Panc1 (cell line): ENCODE data around the gene OGFOD3. TPM values are rescaled to one million over a fixed set of nuclear protein-coding genes. Genes with fewer than 3 reads are reported as not detected.

Source experiments
- ATAC-seq: fragments of 200-7000 bp; cut with Tn5 transposase; 2 replicates; pipeline ENCODE4 v1.9.1; 2020; ENCODE audit warnings: mild to moderate bottlenecking, moderate library complexity
- BruUV-seq: library from RNA; stranded (reverse); fragments of 400-500 nt; replicated peaks from 2 replicates; lab custom pipeline; 2021; lab: Mats Ljungman, UMichigan
- CTCF ChIA-PET: fragments of 300-600 bp; sonication (Branson Sonifier 250); formaldehyde crosslinking; loops from one replicate; lab custom pipeline; 2022; ENCODE audit warnings: antibody characterized with exemption; lab: Charles Lee
- POLR2A ChIA-PET: fragments of 300-600 bp; sonication (Branson Sonifier 250); formaldehyde crosslinking; loops from one replicate; lab custom pipeline; 2022; ENCODE audit warnings: antibody characterized with exemption; lab: Charles Lee
- DNase-seq: peaks from one replicate; pipeline ENCODE4 v3.0.0-alpha.2; 2010; ENCODE audit warnings: low read depth, low spot score
- H3K27ac ChIP-seq: 2 replicates; pipeline ENCODE4 v1.5.1; 2011; ENCODE audit warnings: mild to moderate bottlenecking, low read length, inconsistent platforms
- H3K27me3 ChIP-seq: fragments of 200-500 bp; sonication (Bioruptor generic); 2 replicates; pipeline ENCODE4 v1.6.0; 2014; ENCODE audit warnings: low read length, inconsistent platforms; ENCODE audit not compliant: control insufficient read depth, insufficient read depth
- H3K36me3 ChIP-seq: fragments of 200-500 bp; sonication (Bioruptor generic); 2 replicates; pipeline ENCODE4 v1.5.1; 2014; ENCODE audit warnings: inconsistent platforms, mild to moderate bottlenecking, low read length, moderate library complexity; ENCODE audit not compliant: control insufficient read depth, insufficient read depth
- H3K4me1 ChIP-seq: 2 replicates; pipeline ENCODE4 v1.5.1; 2011; ENCODE audit warnings: inconsistent platforms, mild to moderate bottlenecking, low read length, moderate library complexity; ENCODE audit not compliant: control insufficient read depth, insufficient read depth
- H3K4me3 ChIP-seq, 2 experiments: 2 replicates each; pipeline ENCODE4 v1.5.1; 2011 to 2012; ENCODE audit warnings: low read depth in 2 of 2, low read length in 2 of 2, mild to moderate bottlenecking in 2 of 2, inconsistent platforms in 1 of 2, moderate library complexity in 1 of 2
- H3K9me3 ChIP-seq: fragments of 200-500 bp; sonication (Bioruptor generic); 2 replicates; pipeline ENCODE4 v1.5.1; 2014; ENCODE audit warnings: low read depth, mild to moderate bottlenecking, inconsistent platforms, low read length, moderate library complexity; ENCODE audit not compliant: control insufficient read depth, insufficient read depth
- POLR2AphosphoS5 ChIP-seq: IDR thresholded peaks from 2 replicates; pipeline ENCODE4 v1.6.1; 2012; ENCODE audit warnings: mild to moderate bottlenecking, low read depth, low read length, moderate library complexity
- REST ChIP-seq, 2 experiments: IDR thresholded peaks; 2 replicates each; pipeline ENCODE4 v1.6.1; 2011 to 2012; ENCODE audit warnings: low read depth in 2 of 2, control low read depth in 1 of 2, low read length in 1 of 2, mild to moderate bottlenecking in 1 of 2, moderate library complexity in 1 of 2; ENCODE audit not compliant: insufficient read depth in 1 of 2
- SIN3A ChIP-seq: IDR thresholded peaks from 2 replicates; pipeline ENCODE4 v1.6.1; 2012; ENCODE audit warnings: low read depth, mild to moderate bottlenecking, low read length, moderate library complexity, borderline replicate concordance; ENCODE audit not compliant: insufficient read depth
- TCF7L2 ChIP-seq: IDR thresholded peaks from 2 replicates; pipeline ENCODE4 v1.6.1; 2011; ENCODE audit warnings: mild to moderate bottlenecking, low read depth, low read length, inconsistent platforms
- in situ Hi-C: cut with HindIII; loops from 2 replicates; pipeline ENCODE4 v1.10.0; 2016; ENCODE audit warnings: low sequenced_read_pairs, low pct_unique_long_range_greater_than_20kb
- intact Hi-C: fragments of 100-400 bp; cut with micrococcal nuclease; formaldehyde crosslinking; loops from one replicate; pipeline ENCODE4 v1.10.0; 2022; ENCODE audit not compliant: unreplicated experiment
- total RNA-seq: library from RNA; stranded (reverse); gene quantifications from one replicate; pipeline ENCODE4 v1.2.1, GENCODE V29; 2021; ENCODE audit not compliant: unreplicated experiment
- TF ChIP-seq, protein P1 (sequence below): fragments of 450-650 bp; IDR thresholded peaks from 2 replicates; pipeline ENCODE4 v1.5.1; 2017; ENCODE audit warnings: mild to moderate bottlenecking

Gene OGFOD3
- total RNA-seq, 1 experiment from 2014 or later, result 53.9 TPM

GRCh38 chr17:82400206-82400605 lies 18.2 kb downstream of the OGFOD3 start:
- ATAC-seq (no peak), DNase-seq (no peak)
- H3K27ac ChIP-seq, result no peak overlapping the region
- H3K4me3 ChIP-seq, result no peak overlapping the region
- intact Hi-C loops (no loop called here), in situ Hi-C loops (no loop called here)
- TF ChIP-seq, protein P1, sequence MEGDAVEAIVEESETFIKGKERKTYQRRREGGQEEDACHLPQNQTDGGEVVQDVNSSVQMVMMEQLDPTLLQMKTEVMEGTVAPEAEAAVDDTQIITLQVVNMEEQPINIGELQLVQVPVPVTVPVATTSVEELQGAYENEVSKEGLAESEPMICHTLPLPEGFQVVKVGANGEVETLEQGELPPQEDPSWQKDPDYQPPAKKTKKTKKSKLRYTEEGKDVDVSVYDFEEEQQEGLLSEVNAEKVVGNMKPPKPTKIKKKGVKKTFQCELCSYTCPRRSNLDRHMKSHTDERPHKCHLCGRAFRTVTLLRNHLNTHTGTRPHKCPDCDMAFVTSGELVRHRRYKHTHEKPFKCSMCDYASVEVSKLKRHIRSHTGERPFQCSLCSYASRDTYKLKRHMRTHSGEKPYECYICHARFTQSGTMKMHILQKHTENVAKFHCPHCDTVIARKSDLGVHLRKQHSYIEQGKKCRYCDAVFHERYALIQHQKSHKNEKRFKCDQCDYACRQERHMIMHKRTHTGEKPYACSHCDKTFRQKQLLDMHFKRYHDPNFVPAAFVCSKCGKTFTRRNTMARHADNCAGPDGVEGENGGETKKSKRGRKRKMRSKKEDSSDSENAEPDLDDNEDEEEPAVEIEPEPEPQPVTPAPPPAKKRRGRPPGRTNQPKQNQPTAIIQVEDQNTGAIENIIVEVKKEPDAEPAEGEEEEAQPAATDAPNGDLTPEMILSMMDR, result no peak
- TF ChIP-seq POLR2AphosphoS5 (no peak), REST (IDR thresholded peaks at IDR 0.05; ENCODE audit: insufficient read depth in 1 of 2, low read depth in 2 of 2, low read length in 1 of 2) (no peak), TCF7L2 (no peak), SIN3A (no peak)
- CTCF ChIA-PET, result no interaction called here
- BruUV-seq, result TSS peak; percentile 41
- H3K27me3 ChIP-seq, result no peaks in the 10 kb centered on the region
- peaks cover 7% of the 10 kb centered on the region; the same call in 1 of the 2 replicates for H3K4me1 ChIP-seq
- H3K9me3 ChIP-seq, result no peaks in the 10 kb centered on the region
- no peaks in the 10 kb centered on the region for H3K36me3 ChIP-seq
- POLR2A ChIA-PET, result no interaction called here

DNA sequence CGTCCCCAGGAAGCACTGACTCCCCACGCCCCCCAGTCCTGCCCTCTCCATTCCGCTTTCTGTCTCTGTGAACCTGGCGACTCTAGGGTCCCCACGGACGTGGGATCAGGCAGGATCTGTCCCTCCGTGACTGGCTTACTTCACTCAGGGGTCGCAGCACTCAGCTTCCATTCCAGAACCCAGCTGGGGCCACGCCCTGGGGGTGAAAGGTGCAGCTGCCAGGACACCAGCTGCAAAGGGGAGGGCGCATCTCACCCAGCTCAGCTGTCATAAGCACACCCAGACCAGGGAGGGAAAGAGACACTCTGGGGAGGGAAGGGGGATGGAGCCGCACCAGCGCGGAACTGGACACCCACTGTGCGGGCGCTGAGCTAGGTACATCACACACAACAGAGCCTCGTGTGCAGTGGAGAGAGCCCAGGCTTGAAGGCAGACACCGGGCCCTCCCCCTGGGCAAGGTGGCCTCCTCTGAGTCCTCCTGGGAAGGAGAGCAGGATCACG lies 18.7 kb downstream of the OGFOD3 start:
- Histone ChIP-seq H3K4me1 (peaks cover 7% of the 10 kb centered on the region; the same call in 1 of the 2 replicates), H3K4me3 (no peak overlapping the region), H3K36me3 (no peaks in the 10 kb centered on the region), H3K27ac (no peak overlapping the region), H3K27me3 (no peaks in the 10 kb centered on the region), H3K9me3 (no peaks in the 10 kb centered on the region)
- no peak for DNase-seq
- TF ChIP-seq POLR2AphosphoS5 (no peak), TCF7L2 (no peak), REST (IDR thresholded peaks at IDR 0.05; ENCODE audit: insufficient read depth in 1 of 2, low read depth in 2 of 2, low read length in 1 of 2) (no peak), SIN3A (no peak)
- TF ChIP-seq, protein P1, result no peak
- in situ Hi-C loops (no loop called here), intact Hi-C loops (no loop called here)
- peak; percentile 26 for ATAC-seq
- ChIA-PET CTCF (interaction anchor here (1.2 kb wide), 1 partner anchor 18 kb away, joined by 5 read pairs; the partner anchor contains the start of gene HEXD), POLR2A (no interaction called here)
- no TSS peak for BruUV-seq
